Left hindlimb (tissue), 1 donor: Measurements from ENCODE around the gene CD2BP2.
"Not testable (repeated sequence)": the region's sequence is repeated elsewhere in the genome, so short reads cannot be mapped to it uniquely, and the experiment has no call there.

Experiments
- DNase-seq: peaks from one replicate; pipeline ENCODE4 v3.0.0-alpha.2; 2018

The CD2BP2 gene

DNA sequence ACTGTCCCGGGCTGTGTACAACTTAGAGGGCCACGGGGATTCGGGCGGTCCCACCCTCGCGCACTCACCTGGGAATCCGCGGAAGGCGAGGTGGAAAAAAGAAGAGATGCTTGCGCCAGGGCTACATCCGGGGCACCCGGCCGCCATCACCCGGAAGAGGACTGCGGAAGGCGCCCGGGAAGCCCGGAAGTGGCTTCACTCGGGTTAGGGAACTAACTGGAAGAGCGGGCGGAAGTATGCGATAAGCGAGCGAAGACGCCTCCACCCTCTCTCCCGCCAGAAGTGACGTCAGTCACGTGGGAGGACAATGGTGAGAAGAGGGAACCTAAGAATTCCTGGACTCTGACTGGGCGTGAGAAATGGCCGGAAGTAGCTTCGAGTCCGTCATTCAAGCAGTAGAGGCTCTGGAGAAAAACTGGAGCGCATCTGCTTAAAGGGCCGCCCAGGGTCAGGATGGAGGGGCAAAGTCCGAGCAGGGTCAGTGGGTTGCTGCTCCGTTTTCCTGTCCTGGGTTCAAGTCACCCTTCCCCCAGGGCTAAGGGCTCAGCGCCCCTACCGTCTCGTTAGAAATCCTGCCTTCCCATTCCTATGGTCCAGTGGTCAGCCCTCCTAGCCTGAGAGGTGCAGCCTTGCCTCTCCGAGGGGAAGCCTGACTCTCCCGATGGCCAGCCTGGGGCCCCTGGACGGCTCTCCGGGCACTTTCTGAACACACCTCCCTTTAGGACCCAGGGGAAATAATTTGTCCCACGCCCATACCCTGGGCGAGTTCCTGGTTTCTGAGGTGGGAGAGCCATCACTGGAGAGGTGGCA lies at the start of gene CD2BP2:
Gene CD2BP2, minus strand, starts transcription at position 165 of the 810 bp plus-strand sequence. CDS start 627 bp downstream, outside the sequence.
- DNase-seq: peak; percentile 98

DNA sequence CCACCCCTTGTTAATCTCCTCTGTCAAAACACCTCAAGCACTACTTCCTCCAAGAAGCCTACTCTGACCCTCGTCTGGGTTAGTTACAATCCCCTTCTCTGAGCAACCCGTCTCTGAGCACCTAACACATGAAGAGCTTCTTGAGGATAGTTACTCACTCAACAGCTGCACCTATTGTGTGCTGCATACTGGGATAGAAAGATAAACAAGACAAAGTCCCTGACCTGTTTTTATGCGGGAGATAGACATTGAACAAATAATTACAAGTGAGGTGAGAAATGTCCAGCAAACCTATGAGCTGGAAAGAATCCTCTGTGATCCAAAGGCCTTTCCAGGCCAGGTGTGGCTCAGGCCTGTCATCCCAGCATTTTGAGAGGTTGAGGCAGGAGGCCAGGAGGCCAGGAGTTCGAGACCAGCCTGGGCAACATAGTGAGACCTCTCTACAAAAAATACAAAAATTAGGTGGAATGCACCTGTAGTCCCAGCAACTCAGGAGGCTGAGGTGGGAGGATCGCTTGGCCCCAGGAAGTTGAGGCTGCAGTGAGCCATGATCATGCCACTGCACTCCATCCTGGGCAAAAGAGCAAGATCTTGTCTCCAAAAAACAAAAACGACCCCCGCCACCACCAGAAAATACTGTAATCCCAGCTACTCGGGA lies 46.8 kb upstream of the CD2BP2 start:
- no peak for DNase-seq

DNA sequence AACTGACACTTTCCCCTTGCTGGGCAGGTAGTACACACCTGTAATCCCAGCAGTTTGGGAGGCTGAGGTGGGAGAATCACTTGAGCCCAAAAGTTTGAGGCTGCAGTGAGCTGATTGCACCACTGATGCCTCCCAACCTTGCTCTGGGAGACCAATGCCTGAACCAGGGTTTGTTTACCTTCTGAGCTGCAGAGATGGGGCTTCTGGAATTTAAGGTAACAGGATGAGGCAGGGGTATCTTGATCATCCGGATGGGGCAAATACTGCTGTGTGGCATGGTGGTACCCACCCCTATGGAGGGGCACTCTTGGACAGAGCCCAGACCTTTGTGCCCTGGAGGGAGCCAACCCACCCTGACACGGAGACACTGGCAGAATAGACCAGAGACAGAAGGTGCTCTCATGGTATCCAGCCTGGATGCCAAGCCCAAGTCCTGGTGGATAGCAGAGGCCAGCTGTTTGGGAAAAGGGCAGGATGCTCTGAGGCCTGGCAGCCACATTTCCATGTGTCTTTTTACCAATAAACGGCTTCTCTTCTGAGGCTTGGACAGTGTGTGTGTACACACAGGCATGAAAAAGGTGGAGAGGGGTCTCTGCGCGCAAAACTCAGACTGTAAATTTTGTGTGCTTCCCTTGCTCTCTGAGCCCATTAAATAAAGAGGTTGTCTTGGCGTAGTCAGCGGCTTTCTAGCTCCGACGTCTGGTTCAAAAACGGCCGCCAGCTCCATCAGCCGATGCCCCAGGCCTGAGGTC lies 44.5 kb upstream of the CD2BP2 start:
- DNase-seq: no peak

DNA sequence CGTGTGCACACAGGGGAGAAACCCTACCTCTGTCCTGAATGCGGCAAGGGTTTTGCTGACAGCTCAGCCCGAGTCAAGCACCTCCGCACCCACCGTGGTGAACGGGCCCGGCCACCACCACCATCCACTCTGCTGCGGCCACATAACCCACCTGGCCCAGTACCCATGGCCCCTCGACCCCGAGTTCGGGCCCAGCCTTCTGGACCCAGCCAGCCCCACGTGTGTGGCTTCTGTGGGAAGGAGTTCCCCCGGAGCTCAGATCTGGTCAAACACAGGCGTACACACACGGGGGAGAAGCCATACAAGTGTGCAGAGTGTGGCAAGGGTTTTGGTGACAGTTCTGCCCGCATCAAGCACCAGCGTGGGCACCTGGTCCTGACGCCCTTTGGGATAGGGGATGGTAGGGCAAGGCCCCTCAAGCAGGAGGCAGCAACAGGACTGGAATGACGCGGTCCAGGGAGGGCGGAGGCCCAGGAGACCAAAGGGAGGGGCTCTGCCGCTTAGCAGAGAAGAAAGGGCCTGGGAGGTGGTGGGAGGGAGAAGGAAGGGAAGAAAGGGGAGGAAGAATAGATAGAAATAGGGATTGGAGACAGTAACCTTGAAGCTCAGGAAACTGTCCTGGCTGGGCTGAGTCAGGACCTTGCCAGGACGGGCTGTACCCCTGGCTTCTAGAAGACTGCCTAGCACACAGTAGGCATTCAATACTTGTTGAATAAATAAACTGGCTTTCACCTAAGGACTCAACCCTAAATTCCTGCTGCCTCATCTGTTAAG lies 43.7 kb upstream of the CD2BP2 start:
- DNase-seq: no peak

DNA sequence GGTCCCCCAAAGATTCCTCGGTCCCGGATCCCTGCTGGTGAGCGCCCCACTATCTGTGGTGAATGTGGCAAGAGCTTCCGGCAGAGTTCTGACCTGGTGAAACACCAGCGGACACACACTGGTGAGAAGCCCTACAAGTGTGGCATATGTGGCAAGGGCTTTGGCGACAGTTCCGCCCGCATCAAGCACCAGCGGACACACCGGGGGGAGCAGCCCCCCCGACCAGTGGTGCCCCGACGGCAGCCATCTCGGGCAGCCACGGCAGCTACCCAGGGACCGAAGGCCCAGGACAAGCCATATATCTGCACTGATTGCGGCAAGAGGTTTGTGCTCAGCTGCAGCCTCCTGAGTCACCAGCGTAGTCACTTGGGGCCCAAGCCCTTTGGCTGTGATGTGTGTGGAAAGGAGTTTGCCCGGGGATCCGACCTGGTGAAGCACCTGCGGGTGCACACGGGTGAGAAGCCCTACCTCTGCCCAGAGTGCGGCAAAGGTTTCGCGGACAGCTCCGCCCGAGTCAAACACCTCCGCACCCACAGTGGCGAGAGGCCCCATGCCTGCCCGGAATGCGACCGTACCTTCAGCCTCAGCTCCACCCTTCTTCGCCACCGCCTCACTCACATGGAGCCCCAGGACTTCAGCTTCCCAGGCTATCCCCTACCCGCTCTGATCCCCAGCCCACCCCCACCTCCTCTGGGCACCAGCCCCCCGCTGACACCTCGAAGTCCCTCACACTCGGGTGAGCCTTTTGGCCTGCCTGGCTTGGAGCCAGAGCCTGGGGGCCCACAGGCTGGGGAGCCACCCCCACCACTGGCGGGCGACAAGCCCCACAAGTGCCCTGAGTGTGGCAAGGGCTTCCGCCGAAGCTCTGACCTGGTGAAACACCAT lies 42.9 kb upstream of the CD2BP2 start:
- DNase-seq: no peak

DNA sequence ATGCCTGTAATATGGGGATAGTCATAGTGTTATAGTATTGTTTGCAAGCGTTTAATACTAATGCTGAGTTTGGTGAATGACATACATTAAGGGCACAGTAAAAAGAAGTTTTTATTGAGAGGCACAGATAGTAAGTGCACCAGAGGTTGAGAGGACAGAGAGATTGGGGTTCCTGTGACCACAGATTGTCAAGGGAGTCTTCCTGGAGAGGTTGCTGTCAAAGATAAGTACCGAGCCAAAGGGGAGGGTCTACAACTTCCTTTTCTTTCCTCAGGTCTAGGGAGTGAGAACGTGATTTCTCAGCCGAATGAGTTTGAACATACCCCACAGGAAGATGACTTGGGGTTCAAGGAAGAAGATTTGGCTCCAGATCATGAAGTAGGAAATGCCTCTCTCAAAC lies 41.9 kb upstream of the CD2BP2 start:
- DNase-seq: no peak

DNA sequence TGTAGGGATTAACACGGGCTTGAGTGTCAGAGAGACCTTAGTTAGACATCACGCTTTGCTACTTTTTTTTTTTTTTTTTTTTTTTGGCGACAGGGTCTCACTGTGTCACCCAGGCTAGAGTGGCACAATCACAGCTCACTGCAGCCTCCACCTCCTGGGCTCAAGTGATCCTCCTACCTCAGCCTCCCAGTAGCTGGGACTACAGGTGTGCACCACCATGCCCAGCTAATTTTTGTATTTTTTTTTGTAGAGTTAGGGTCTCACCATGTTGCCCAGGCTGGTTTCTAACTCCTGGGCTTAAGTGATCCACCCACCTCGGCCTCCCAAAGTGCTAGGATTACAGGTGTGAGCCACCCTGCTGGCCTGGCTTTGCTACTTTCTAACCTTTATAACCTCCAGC lies 41.5 kb upstream of the CD2BP2 start:
- not testable (repeated sequence) for DNase-seq

DNA sequence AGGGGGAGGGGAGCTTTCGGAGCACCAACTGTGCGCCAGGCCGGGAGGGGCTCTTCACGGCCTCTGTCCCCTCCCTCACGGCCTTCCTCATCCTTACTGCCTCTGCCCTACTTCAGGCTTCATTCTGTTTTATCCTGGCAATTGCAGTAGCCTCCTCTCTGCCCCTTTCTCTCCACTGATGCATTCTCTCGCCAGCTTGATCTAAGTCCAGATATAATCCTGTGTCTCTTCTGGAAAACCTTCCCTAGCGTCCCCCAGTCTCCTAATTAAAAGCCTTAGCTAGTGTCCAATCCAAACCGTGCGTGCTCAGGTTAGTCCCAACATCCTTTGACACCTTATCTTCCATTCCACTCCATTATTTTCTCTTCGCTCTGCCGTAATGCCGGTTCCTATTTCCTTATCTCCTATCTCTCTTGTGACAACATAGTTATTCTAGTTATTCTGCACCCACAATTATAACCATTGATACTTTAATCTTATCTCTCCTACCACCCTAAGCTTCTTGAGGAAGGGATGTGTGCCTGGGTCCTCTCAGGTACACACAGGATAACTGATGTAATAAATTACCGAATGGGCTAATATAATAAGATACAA lies 41.0 kb upstream of the CD2BP2 start:
- no peak for DNase-seq

DNA sequence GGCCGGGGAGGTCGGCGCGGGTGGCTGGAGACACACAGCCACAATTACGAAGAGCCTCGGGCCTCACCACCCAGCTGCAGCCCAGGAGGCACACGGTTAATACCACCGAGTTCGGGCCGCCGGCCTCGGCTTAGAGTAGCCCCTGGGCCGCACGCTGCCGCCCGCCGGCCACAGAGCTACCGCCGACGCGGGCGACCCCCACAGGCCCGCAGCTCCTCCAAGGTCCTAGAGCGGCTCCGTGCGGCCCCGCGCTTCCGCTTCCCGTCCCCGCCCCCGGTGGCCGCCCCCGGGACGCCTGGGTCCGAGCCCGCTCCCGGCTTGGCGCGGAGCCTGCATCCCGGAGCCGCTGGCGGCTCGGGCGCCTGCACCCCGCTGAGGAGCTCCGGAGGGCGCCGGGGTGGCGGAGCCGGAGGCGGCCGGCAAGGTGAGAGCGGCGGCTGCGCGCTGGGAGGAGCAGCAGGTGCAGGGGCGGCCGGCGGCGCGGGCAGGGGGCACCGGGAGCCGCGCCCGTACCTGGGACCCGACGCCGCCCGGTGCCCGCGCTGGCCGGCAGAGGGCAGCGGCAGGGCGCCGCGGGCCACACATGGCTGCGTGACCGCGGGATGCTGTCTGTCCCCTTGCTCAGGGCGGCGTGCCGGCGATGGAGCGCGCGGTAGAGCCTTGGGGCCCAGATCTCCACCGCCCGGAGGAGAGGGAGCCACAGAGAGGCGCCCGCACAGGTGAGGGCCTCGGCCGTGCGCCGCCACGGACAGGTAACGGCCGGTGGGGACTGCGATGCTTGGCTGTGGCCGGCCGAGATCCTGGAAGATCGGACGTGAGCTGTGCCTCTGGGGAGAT lies 40.3 kb upstream of the CD2BP2 start, which contains the start of gene ZNF48:
Gene ZNF48, plus strand, starts transcription at position 266 of the 837 bp plus-strand sequence. Its CDS starts 375 bp downstream, at position 641.
- DNase-seq: peak; percentile 92

DNA sequence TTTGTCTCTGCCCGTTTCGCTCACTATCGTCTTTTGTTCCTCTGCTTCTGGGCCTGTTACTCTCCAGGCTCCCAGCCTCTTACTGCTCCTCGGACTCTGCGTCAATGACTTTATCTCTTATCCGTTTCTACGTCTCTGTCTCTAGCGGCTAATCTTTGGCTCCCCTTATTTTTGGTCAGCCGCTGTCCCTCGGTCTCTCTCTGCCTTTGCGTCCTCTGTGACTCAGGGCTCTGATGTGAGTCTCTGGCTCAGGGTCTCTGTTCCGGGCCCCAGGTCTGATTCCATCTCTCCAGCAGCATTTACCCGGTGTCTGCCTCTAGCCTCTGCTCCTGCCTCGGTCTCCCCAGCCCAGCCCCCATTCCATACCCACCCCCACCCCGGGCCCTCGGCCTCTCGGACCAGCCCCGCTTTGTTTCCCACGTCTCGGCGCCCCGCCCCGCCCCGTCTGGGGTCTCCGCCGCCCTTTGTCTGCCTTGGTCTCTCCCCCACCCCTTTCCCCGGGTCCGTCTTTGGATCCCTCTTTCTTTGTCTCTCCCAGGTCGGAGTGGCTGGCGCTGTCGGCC lies 39.6 kb upstream of the CD2BP2 start:
- no peak for DNase-seq

DNA sequence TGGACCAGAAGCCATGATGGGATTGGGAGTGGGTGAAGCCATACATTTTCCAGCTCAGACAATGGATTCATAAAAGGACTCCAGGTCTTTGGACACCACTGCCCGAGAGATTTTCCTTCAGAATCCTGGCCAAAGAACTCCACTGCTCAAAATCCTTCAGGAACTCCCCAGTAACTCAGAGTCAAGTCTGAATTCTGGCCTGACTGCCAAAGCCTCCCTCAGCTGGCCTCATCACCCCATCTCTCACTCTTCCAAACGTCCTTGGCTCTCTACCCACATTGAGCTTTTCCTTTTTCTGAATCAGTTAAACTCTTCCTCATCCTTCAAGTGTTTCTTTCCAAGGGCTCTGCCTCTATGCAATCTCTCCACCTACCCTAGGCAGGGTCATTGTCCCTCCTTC lies 28.4 kb upstream of the CD2BP2 start:
- peak; percentile 78 for DNase-seq

DNA sequence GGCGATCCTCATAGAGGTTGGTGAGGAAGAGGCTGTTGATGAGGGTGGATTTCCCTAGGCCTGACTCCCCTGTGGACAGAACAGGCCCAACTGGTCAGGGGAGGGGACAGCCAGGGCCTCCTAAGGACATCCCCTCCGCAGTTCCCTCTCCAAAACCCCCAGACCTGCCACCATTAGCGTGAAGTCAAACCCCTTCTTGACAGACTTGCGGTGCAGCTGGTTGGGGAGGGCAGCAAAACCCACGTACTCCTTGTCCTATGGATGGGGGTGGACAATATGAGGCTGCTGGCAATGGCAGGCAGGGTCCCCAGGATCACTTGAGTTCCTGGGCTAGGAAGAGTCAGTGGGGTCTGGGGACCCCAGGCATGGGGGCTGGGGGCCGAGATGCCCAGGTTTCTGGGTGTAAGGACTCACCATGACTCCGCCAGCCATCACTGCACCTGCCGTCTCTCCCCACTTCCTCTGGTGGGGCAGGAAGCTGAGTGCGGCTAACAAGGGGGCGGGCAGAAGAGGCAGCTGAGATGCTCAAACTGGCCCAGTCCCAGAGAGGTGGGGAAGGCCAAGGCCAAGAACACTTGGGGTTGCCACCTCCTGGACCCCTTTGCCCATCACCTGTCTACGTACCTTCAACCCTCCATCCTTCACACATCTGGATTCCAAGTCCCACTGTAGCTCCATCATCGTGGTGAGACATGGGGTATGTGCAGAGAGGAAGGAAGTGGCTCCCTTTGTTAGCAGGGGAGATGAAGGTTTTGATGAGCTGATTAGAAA lies 27.2 kb upstream of the CD2BP2 start, which contains the start of gene SEPTIN1:
Gene SEPTIN1, minus strand, starts transcription at position 451 of the 771 bp plus-strand sequence. Its CDS starts 19 bp downstream, at position 432.
- DNase-seq: no peak

DNA sequence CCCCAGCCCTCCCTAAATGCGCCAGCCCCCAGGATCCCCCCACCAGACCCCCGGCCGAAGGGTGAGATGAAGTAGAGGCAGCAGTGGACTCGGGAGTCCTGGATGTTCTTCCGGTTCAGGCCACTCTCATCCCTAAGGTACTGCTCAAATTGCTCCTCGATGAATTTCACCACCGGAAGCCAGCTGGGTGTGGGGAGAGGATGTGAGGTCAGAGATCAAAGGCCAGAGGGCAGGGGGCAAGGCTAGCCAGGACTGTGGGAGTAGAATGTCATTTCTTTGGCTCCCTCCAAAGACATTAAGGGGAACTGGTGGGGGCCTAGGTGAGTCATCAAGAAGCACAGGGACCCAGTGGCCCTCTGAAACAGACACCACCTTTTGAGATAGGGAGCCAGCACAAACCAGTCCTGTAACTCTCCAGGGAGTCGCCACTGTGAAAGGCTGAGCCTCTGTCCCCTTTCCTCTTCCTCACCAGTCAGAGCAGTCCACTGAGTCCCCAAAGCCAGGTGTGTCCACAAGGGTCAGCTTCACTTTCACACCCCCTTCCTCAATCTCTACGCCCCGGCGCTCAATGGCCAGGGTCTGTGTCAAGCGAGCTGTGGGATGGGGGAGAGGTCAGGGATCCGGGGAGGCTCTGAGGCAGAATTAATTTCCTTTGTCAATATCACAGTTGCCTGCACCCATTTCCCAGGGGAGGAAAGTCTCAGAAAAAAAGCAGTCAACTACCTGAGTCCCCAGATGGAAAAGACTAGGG lies 26.4 kb upstream of the CD2BP2 start:
- no peak for DNase-seq

DNA sequence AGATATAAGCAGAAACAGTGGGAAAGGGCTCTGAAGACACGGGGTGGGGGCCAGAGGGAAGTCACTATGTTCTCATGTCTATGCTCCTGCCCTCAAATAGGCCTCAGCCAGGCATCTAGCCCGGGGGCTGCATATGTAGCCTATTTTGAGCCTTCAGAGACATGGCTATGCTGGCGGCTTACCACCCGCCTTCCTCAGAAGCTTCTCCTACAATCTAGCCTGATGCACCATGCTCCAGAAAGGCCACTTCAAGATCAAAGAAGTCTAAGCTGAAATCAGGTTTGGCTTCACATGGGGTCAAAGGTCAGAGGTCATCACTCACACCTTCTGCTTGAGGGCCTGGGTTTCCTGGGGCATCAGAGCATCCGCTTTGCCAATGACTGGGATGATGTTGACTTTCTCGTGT lies 25.7 kb upstream of the CD2BP2 start:
- DNase-seq: no peak

DNA sequence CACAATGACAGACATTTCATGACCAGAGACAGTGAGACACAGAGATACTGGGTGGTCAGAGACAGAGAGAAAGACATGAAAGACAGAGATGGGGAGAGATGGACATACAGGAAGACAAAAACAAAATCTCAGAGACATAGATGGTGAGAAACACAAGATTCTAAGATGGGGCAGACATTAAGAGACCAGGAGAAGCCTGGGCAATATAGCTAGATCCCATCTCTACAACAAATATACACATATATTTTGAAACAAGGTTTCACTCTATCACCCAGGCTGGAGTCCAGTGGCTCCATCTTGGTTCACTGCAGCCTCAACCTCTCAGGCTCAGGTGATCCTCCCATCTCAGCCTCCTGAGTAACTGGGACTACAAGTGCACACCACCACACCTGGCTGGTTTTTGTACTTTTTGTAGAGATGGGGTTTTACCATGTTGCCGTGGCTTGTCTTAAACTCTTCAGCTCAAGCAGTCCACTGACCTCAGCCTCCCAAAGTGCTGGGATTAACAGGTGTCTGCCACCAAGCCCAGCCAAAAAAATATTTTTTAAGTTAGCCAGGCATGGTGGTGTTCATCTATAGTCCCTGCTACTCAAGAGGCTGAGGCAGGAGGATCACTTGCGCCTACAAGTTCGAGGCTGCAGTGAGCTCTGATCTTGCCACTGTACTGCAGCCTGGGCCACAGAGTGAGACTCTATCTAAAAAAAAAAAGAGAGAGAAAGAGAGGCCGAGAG lies 25.1 kb upstream of the CD2BP2 start:
- DNase-seq: no peak

DNA sequence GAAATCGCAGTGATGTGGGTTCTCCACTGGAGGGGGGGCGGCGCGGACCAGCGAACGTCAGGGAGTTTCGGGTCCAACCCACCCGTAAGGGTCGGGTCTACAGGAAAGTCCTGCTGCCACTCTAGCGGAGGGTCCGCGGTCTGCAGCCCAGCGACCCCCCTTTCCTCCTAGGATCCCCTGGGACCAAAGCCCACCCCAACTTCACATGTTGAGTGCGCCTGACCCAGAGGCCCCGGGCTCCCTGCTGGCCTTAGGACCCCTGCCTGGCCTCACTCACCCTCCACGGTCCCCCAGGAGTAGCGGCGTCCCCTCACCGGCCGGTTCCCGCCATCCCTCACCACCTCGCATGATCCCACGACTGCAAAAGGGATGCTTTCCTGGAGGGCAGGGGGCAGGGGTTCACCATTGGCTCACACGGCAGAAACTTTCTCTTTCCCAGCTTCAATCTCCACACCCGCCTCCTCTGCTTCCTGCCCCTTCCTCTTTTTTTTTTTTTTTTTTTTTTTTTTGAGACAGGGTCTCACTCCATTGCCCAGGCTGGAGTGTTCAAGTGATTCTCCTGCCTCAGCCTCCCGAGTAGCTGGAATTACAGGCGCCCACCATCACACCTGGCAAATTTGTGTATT lies 24.2 kb upstream of the CD2BP2 start:
- DNase-seq: no peak
